HepG2 (cell line): Measurements from ENCODE around the gene SRRT. TPM values are rescaled to one million over a fixed set of nuclear protein-coding genes. Genes with fewer than 3 reads are reported as not detected.

Experiments
- ATAC-seq: fragments of 200-7000 bp; cut with Tn5 transposase; 3 replicates; pipeline ENCODE4 v1.9.1; 2020; ENCODE audit warnings: mild to moderate bottlenecking, moderate library complexity
- BruUV-seq: library from RNA; stranded (reverse); fragments of 400-500 nt; replicated peaks from 2 replicates; lab custom pipeline; 2021; lab: Mats Ljungman, UMichigan
- CTCF ChIA-PET: fragments of 300-600 bp; formaldehyde crosslinking; extraction: SDS; loops from one replicate; lab custom pipeline; 2021; ENCODE audit warnings: low total read pairs, inconsistent platforms, low intra/inter-chr PET ratio; lab: Yijun Ruan, JAX
- POLR2A ChIA-PET: fragments of 350-600 bp; sonication (Branson Sonifier 250); formaldehyde crosslinking; loops from one replicate; lab custom pipeline; 2020; ENCODE audit warnings: antibody characterized with exemption, inconsistent platforms; lab: Yijun Ruan, JAX
- DNase-seq: peaks from one replicate; pipeline ENCODE4 v3.0.0-alpha.2; 2015; ENCODE audit warnings: low spot score
- FAIRE-seq: peaks from 3 replicates; lab custom pipeline; 2011; peaks lifted over from hg19 to GRCh38; lab: Jason Lieb, UNC
- H2AFZ ChIP-seq: one replicate; pipeline ENCODE4 v1.6.1; 2011; ENCODE audit warnings: low read length, inconsistent platforms
- H3K27ac ChIP-seq: fragments of 300-600 bp; 3 replicates; pipeline ENCODE4 v1.8.0; 2011; ENCODE audit warnings: mixed run types, mild to moderate bottlenecking, mixed read lengths, low read length, inconsistent platforms; ENCODE audit not compliant: insufficient read depth; ENCODE audit errors: extremely low read length
- H3K27me3 ChIP-seq, 2 experiments: fragments of 200-600 bp in 1 of 2; 2 replicates in 1 of 2; 3 replicates in 1 of 2; pipeline versions ENCODE4 v1.6.0 to v1.8.0; 2011; ENCODE audit warnings: low read length in 2 of 2, mild to moderate bottlenecking in 2 of 2, moderate library complexity in 2 of 2, inconsistent platforms in 1 of 2; ENCODE audit not compliant: insufficient read depth in 2 of 2, control insufficient read depth in 1 of 2
- H3K36me3 ChIP-seq, 2 experiments: fragments of 200-600 bp in 1 of 2; replicated peaks in 1 of 2; 2 replicates in 1 of 2; 3 replicates in 1 of 2; pipeline versions ENCODE4 v1.5.1 to v1.8.0; 2011; ENCODE audit warnings: low read length in 2 of 2, inconsistent platforms in 1 of 2; ENCODE audit not compliant: insufficient read depth in 2 of 2, control insufficient read depth in 1 of 2
- H3K4me1 ChIP-seq: 2 replicates; pipeline ENCODE4 v1.5.1; 2012; ENCODE audit warnings: low read length, inconsistent platforms; ENCODE audit not compliant: insufficient read depth
- H3K4me2 ChIP-seq: 2 replicates; pipeline ENCODE4 v1.6.0; 2011; ENCODE audit warnings: low read depth, low read length, inconsistent platforms
- H3K4me3 ChIP-seq, 3 experiments: fragments of 200-600 bp in 1 of 3; sonication (generic), shearing (Covaris generic) in 1 of 3; replicated peaks in 1 of 3; 2 replicates each; pipeline ENCODE4 v1.5.1; 2011 to 2016; ENCODE audit warnings: low read length in 3 of 3, inconsistent platforms in 2 of 3, low read depth in 2 of 3, mild to moderate bottlenecking in 2 of 3, control low read depth in 1 of 3, mixed read lengths in 1 of 3; ENCODE audit not compliant: insufficient read depth in 1 of 3
- H3K79me2 ChIP-seq: one replicate; pipeline ENCODE4 v1.6.1; 2011; ENCODE audit warnings: low read length, inconsistent platforms; ENCODE audit not compliant: insufficient read depth
- H3K9ac ChIP-seq: 2 replicates; pipeline ENCODE4 v1.6.0; 2011; ENCODE audit warnings: mild to moderate bottlenecking, low read depth, low read length, inconsistent platforms; ENCODE audit not compliant: insufficient read depth
- H3K9me3 ChIP-seq: 2 replicates; pipeline ENCODE4 v1.5.1; 2012; ENCODE audit warnings: mild to moderate bottlenecking, low read length
- H4K20me1 ChIP-seq: 2 replicates; pipeline ENCODE4 v1.6.0; 2011; ENCODE audit warnings: inconsistent platforms, mild to moderate bottlenecking, low read length, moderate library complexity; ENCODE audit not compliant: insufficient read depth
- CREB1 ChIP-seq, 2 experiments: fragments of 450-650 bp in 1 of 2; IDR thresholded peaks; 2 replicates each; pipeline ENCODE4 v1.6.1; 2016 to 2017; ENCODE audit warnings: control low read depth in 1 of 2, mild to moderate bottlenecking in 1 of 2, missing compliant biosample characterization in 1 of 2, missing genetic modification characterization in 1 of 2
- ZNF143 ChIP-seq: sonication (generic); formaldehyde crosslinking; IDR thresholded peaks from 2 replicates; pipeline ENCODE4 v1.4.0; 2020; ENCODE audit warnings: missing genetic modification reagents
- WGBS: methylation state at CpG from one replicate; pipeline ENCODE4 v1.1.6; 2017; ENCODE audit warnings: low lambda C conversion rate; 5-methylcytosine and 5-hydroxymethylcytosine counted together
- in situ Hi-C: cut with HindIII; loops from 2 replicates; pipeline ENCODE4 v1.10.0; 2017; ENCODE audit warnings: low pct_unique_long_range_greater_than_20kb; ENCODE audit not compliant: extremely low pct_ligation_motif_present
- intact Hi-C: fragments of 100-400 bp; cut with micrococcal nuclease; formaldehyde crosslinking; loops from one replicate; pipeline ENCODE4 v1.10.0; 2022; ENCODE audit not compliant: unreplicated experiment
- polyA plus RNA-seq, 8 experiments: library from polyadenylated mRNA; depleted of rRNA in 3 of 8; stranded (reverse) in 7 of 8; unstranded in 1 of 8; fragments of >200 nt; fragmentation: Illumina TruSeq in 4 of 8; extraction: Trizol in 4 of 8; gene quantifications; 2 replicates each; pipeline versions ENCODE4 v1.2.1 to v1.2.3, GENCODE V29; 2011 to 2016; ENCODE audit warnings: low read depth in 4 of 8, missing spikeins in 1 of 8, mixed read lengths in 1 of 8; ENCODE audit not compliant: insufficient read depth in 1 of 8
- total RNA-seq, 5 experiments: library from RNA; depleted of rRNA; stranded (reverse); fragments of >200 nt; fragmentation: Illumina TruSeq; extraction: Trizol; gene quantifications; 2 replicates each; pipeline ENCODE4 v1.2.3, GENCODE V29; 2016; ENCODE audit warnings: low read depth in 1 of 5
- TF ChIP-seq, protein P1 (sequence below): sonication (generic); formaldehyde crosslinking; IDR thresholded peaks from 2 replicates; pipeline ENCODE4 v1.8.1; 2023; ENCODE audit warnings: mild to moderate bottlenecking, moderate library complexity, missing genetic modification reagents

SRRT gene
- total and polyA plus RNA-seq, 2 of the 13 experiments (the other 11 are each of a cell fraction or from before 2014, with no cell fraction given) = 26.2 to 106 TPM

DNA sequence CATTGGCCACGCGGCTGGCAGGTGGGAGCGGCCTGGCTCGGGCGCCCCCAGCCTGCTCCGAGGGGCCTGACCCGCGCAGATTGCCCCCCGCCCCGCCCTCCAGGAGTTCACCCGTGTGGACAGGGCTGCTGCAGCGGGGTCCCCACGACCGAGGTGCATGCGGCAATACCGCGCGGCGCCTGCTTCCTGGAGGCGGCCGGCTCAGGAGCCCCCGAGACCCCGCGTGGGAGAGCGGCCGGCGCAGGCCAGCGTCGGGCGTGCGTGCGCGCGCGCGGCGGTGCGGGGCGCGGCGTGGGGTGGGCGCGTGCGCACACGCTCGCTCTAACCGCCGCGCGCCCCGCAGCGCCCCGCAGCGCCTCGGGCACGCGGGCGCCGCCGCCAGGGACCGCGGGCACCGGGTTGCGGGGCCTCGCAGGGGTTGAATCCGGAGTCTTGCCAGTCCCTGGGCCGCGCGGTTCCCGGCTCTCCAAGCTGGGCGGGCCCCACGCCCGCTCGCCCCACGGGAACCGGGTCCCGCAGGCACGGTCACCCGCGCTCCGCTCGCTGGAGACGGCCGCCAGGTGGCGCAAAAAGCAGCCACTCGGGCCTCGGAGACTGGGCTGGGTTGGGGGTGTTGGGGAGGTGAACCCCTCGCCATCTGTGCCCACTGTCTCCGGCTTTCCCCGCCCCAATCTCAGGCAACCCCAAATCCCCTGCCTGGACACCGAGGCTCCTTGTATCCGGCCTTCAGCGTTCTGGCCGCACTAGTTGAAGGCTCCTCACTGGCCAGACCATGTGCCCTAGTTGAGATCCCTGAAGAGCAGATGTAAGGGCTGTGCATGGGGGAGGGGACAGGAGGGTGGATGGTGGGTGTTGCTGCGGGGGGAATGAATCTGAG, 22.1 kb downstream of the SRRT start (continued):
- TF ChIP-seq, protein P1, sequence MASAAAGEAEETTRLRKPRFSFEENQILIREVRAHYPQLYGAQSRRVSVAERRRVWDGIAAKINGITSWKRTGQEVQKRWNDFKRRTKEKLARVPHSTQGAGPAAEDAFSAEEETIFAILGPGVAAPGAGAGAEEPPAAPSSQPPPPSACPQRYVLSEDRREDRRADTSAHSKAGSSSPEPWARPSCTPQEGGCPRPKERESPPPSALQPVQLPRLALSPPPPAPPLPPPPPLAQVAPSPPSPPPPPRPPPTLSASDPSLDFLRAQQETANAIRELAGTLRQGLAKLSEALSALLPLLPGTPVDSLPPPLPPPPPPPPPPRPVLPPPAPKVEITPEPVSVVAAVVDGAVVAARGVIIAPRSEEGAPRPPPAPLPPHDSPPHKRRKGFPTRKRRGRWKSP (CRISPR knock-in tag) = 0 out of 2 replicates have a peak, but pooled peaks have one; percentile 51

DNA sequence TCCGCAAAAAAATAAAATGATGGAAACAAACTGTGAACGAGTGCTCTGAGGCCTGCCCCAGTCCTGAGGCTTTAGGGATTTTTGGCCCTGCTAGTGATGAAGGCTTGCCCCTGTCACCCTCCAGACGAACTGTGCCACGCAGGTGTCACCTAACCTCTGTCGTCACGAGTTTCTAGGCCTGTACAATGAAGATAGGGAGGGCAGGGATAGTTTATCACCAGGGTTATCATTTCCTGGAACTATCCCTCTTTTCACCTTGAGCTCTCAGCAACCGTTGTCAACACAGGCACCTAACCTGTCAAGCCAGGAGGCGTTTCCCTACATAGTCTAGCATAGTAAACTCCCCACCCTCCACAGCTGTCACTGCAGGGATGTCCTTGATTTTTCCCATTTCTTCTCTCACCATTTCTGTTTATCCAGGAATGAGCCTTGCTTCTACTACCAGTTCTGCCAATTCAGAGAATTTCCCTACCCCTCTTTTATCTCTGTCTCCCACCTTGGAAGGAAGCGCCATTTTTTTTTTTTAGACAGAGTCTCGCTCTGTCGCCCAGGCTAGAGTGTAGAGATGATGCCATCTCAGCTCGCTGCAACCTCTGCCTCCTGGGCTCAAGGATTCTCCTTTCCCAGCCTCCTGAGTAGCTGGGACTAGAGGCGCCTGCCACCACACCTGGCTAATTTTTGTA, 23.0 kb downstream of the SRRT start:
- WGBS = 49% methylated on average over 13 of the region's 13 CpGs

More for the DNA sequence above, 23.0 kb downstream of the SRRT start:
- intact Hi-C loops = loop anchor here (5.0 kb wide), 1 partner anchor 179 kb away; no protein-coding TSS in a partner anchor
- Histone ChIP-seq H4K20me1 (no peaks in the 10 kb centered on the region), H3K4me2 (no peak overlapping the region), H3K27ac (no peak overlapping the region), H3K79me2 (no peaks in the 10 kb centered on the region), H3K4me1 (peaks cover 32% of the 10 kb centered on the region), H2AFZ (no peak overlapping the region), H3K9me3 (no peaks in the 10 kb centered on the region), H3K4me3 (no peak overlapping the region), H3K9ac (no peak overlapping the region), H3K36me3 (no peaks in the 10 kb centered on the region), H3K27me3 (peaks cover 9 to 28% of the 10 kb centered on the region in 2 experiments)
- no TSS peak for BruUV-seq
- in situ Hi-C loops = loop anchor here (5.0 to 25.0 kb wide), 2 partner anchors 159 to 389 kb away; no protein-coding TSS in a partner anchor
- POLR2A ChIA-PET = no interaction called here
- TF ChIP-seq CREB1 (IDR thresholded peaks at IDR 0.05) (peak; percentile 42; the same call in 1 of the 2 replicates), CREB1 (CRISPR knock-in tag; IDR thresholded peaks at IDR 0.05) (no peak), ZNF143 (CRISPR knock-in tag) (no peak)
- FAIRE-seq (no peak), ATAC-seq (no peak), DNase-seq (no peak)
- CTCF ChIA-PET = interaction anchor here (0.7 to 3.2 kb wide), 3 partner anchors 161 to 180 kb away, joined by 3 to 28 read pairs (median 4); no protein-coding TSS in a partner anchor
